IMR-90 (cell line): ENCODE measurements around the gene EXOSC9. TPM values are rescaled to one million over a fixed set of nuclear protein-coding genes. Genes with fewer than 3 reads are reported as not detected.

Experiments used
- ATAC-seq: fragments of 200-7000 bp; cut with Tn5 transposase; 2 replicates; pipeline ENCODE4 v1.9.1; 2020; ENCODE audit warnings: low read depth, mild to moderate bottlenecking, moderate library complexity
- BruUV-seq: library from RNA; stranded (reverse); fragments of 400-500 nt; replicated peaks from 2 replicates; lab custom pipeline; 2021; lab: Mats Ljungman, UMichigan
- CTCF ChIA-PET: fragments of 300-600 bp; formaldehyde crosslinking; extraction: SDS; loops from one replicate; lab custom pipeline; 2021; ENCODE audit warnings: antibody characterized with exemption; lab: Yijun Ruan, JAX
- POLR2A ChIA-PET: fragments of 300-600 bp; sonication (Branson Sonifier 250); formaldehyde crosslinking; loops from one replicate; lab custom pipeline; 2022; ENCODE audit warnings: antibody characterized with exemption; ENCODE audit not compliant: unreplicated experiment; lab: Charles Lee
- DNase-seq: peaks from one replicate; pipeline ENCODE4 v3.0.0; 2013
- H2AFZ ChIP-seq: replicated peaks from 2 replicates; pipeline ENCODE3; 2013; ENCODE audit warnings: low read length, mild to moderate bottlenecking; ENCODE audit not compliant: poor library complexity
- H2AK5ac ChIP-seq: 2 replicates; pipeline ENCODE4 v1.6.1; 2013; ENCODE audit warnings: low read depth, low read length, inconsistent platforms
- H2AK9ac ChIP-seq: replicated peaks from 2 replicates; pipeline ENCODE3; 2013; ENCODE audit warnings: mild to moderate bottlenecking, low read depth, low read length, moderate library complexity; ENCODE audit not compliant: poor library complexity
- H2BK120ac ChIP-seq: 2 replicates; pipeline ENCODE4 v1.6.1; 2013; ENCODE audit warnings: low read depth, low read length, inconsistent platforms
- H2BK15ac ChIP-seq: 3 replicates; pipeline ENCODE4 v1.6.1; 2013; ENCODE audit warnings: low read depth, low read length, inconsistent platforms
- H2BK20ac ChIP-seq: 2 replicates; pipeline ENCODE4 v1.6.1; 2013; ENCODE audit warnings: low read depth, mild to moderate bottlenecking, inconsistent platforms, low read length, moderate library complexity
- H2BK5ac ChIP-seq: 2 replicates; pipeline ENCODE4 v1.6.1; 2013; ENCODE audit warnings: mild to moderate bottlenecking, low read depth, low read length, inconsistent platforms; ENCODE audit not compliant: poor library complexity, severe bottlenecking
- H3K14ac ChIP-seq: replicated peaks from 2 replicates; pipeline ENCODE4 v1.6.1; 2013; ENCODE audit warnings: low read depth, low read length, inconsistent platforms
- H3K18ac ChIP-seq: 2 replicates; pipeline ENCODE4 v1.6.1; 2013; ENCODE audit warnings: low read depth, low read length, control low read depth
- H3K23ac ChIP-seq: 2 replicates; pipeline ENCODE4 v1.6.1; 2013; ENCODE audit warnings: low read depth, low read length, inconsistent platforms
- H3K27ac ChIP-seq: 2 replicates; pipeline ENCODE4 v1.5.1; 2013; ENCODE audit warnings: mild to moderate bottlenecking, control low read depth, low read length; ENCODE audit not compliant: insufficient read depth
- H3K27me3 ChIP-seq: 2 replicates; pipeline ENCODE4 v1.6.1; 2013; ENCODE audit warnings: low read length; ENCODE audit not compliant: control insufficient read depth, insufficient read depth
- H3K36me3 ChIP-seq: 2 replicates; pipeline ENCODE4 v1.6.1; 2013; ENCODE audit warnings: low read length, mixed read lengths; ENCODE audit not compliant: control insufficient read depth, insufficient read depth
- H3K4ac ChIP-seq: 2 replicates; pipeline ENCODE4 v1.6.1; 2013; ENCODE audit warnings: low read depth, low read length, inconsistent platforms
- H3K4me1 ChIP-seq: 2 replicates; pipeline ENCODE4 v1.6.1; 2013; ENCODE audit warnings: low read length, mixed read lengths; ENCODE audit not compliant: control insufficient read depth, insufficient read depth
- H3K4me2 ChIP-seq: 2 replicates; pipeline ENCODE4 v1.6.1; 2013; ENCODE audit warnings: low read depth, mild to moderate bottlenecking, control low read depth, low read length, moderate library complexity
- H3K4me3 ChIP-seq: 2 replicates; pipeline ENCODE4 v1.5.1; 2013; ENCODE audit warnings: low read depth, mild to moderate bottlenecking, control low read depth, low read length, moderate library complexity; ENCODE audit not compliant: insufficient read depth
- H3K56ac ChIP-seq: 2 replicates; pipeline ENCODE4 v1.6.1; 2013; ENCODE audit warnings: low read length, inconsistent platforms; ENCODE audit not compliant: insufficient read depth; ENCODE audit errors: extremely low read depth
- H3K79me1 ChIP-seq, 2 experiments: 2 replicates each; pipeline ENCODE4 v1.6.1; 2013; ENCODE audit warnings: low read length in 2 of 2, inconsistent platforms in 1 of 2, low read depth in 1 of 2
- H3K9ac ChIP-seq: 2 replicates; pipeline ENCODE4 v1.6.1; 2013; ENCODE audit warnings: low read depth, low read length, control low read depth
- H3K9me1 ChIP-seq: 2 replicates; pipeline ENCODE4 v1.6.1; 2013; ENCODE audit warnings: low read length, inconsistent platforms; ENCODE audit not compliant: insufficient read depth
- H3K9me3 ChIP-seq: 2 replicates; pipeline ENCODE4 v1.6.1; 2013; ENCODE audit warnings: low read length; ENCODE audit not compliant: control insufficient read depth, insufficient read depth
- H4K20me1 ChIP-seq: 2 replicates; pipeline ENCODE4 v1.6.1; 2013; ENCODE audit warnings: low read length, inconsistent platforms; ENCODE audit not compliant: insufficient read depth
- H4K5ac ChIP-seq: 2 replicates; pipeline ENCODE4 v1.6.1; 2013; ENCODE audit warnings: mild to moderate bottlenecking, low read depth, low read length, control low read depth
- H4K8ac ChIP-seq, 2 experiments: 2 replicates each; pipeline ENCODE4 v1.6.1; 2013; ENCODE audit warnings: low read depth in 2 of 2, low read length in 2 of 2, control low read depth in 1 of 2, inconsistent platforms in 1 of 2
- H4K91ac ChIP-seq: 2 replicates; pipeline ENCODE4 v1.6.1; 2013; ENCODE audit warnings: low read depth, low read length, inconsistent platforms; ENCODE audit not compliant: insufficient read depth
- BHLHE40 ChIP-seq: fragments of 150-350 bp; IDR thresholded peaks from 2 replicates; pipeline ENCODE4 v1.6.1; 2016; ENCODE audit warnings: mild to moderate bottlenecking, low read depth, low read length
- MAZ ChIP-seq: IDR thresholded peaks from 2 replicates; pipeline ENCODE4 v1.6.1; 2012; ENCODE audit warnings: low read depth, mild to moderate bottlenecking, low read length, improper control_type of control experiment, moderate library complexity, borderline replicate concordance
- MXI1 ChIP-seq: IDR thresholded peaks from 2 replicates; pipeline ENCODE4 v1.6.1; 2012; ENCODE audit warnings: low read depth, mild to moderate bottlenecking, low read length, moderate library complexity, borderline replicate concordance
- POLR2A ChIP-seq: IDR thresholded peaks from 2 replicates; pipeline ENCODE4 v1.6.1; 2012; ENCODE audit warnings: mild to moderate bottlenecking, low read depth, low read length
- RCOR1 ChIP-seq: IDR thresholded peaks from 2 replicates; pipeline ENCODE4 v1.6.1; 2012; ENCODE audit warnings: mild to moderate bottlenecking, low read length, improper control_type of control experiment; ENCODE audit not compliant: insufficient replicate concordance
- WGBS, 2 experiments: methylation state at CpG; one replicate each; pipeline versions ENCODE4 v1.1.5 to v1.1.7; 2013; ENCODE audit warnings: missing lambda C conversion rate in 2 of 2; ENCODE audit not compliant: insufficient read length in 1 of 2; ENCODE audit errors: extremely low coverage in 2 of 2; 5-methylcytosine and 5-hydroxymethylcytosine counted together
- dilution Hi-C: fragments of 300-500 bp; cut with HindIII; formaldehyde crosslinking; loops from one replicate; pipeline ENCODE4 v1.14.3; 2018; ENCODE audit warnings: low sequenced_read_pairs; ENCODE audit not compliant: unreplicated experiment
- in situ Hi-C: fragments of 300-500 bp; cut with MboI; formaldehyde crosslinking; loops from 3 replicates; pipeline ENCODE4 v1.14.3; 2019; ENCODE audit warnings: low sequenced_read_pairs, inconsistent platforms, mixed read lengths
- intact Hi-C: fragments of 100-400 bp; cut with micrococcal nuclease; formaldehyde crosslinking; loops from 2 replicates; pipeline ENCODE4 v1.10.0; 2022
- polyA plus RNA-seq, 3 experiments: library from polyadenylated mRNA; depleted of rRNA; stranded (reverse); fragments of >200 nt; gene quantifications; 2 replicates each; pipeline ENCODE4 v1.2.3, GENCODE V29; 2012; ENCODE audit warnings: low replicate concordance in 1 of 3
- total RNA-seq: library from RNA; depleted of rRNA; stranded (reverse); fragments of >200 nt; gene quantifications from 2 replicates; pipeline ENCODE4 v1.2.3, GENCODE V29; 2012
- TF ChIP-seq, protein P1 (sequence below): fragments of 150-350 bp; IDR thresholded peaks from 2 replicates; pipeline ENCODE4 v1.6.1; 2016; ENCODE audit warnings: low read depth, mild to moderate bottlenecking, low read length, moderate library complexity, borderline replicate concordance

Gene EXOSC9
- total and polyA plus RNA-seq, 2 of the 4 experiments (the other 2 are of a cell fraction), result 34.7 to 47.5 TPM

DNA sequence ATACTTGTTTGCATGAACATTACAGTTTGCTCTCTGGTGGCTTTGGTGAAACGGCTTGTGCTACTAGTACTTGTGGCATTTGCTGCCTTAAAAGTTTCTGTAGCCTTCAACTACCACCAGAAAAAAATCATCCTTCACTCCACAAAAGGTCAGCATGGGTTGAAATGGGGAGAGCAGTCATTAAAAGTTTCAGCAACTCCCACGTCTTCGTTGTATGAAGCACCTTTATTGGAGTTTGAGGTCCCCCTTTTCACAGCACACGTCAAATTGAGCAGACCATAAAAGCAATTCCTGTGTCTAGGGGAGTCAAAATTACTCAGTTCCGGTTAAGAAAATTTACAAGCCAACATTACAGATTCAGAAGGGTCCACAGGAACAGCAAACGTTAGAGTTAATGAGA, 45.5 kb downstream of the EXOSC9 start:
- Histone ChIP-seq H4K5ac (no peak overlapping the region), H3K4me1 (no peaks in the 10 kb centered on the region), H3K9me1 (no peaks in the 10 kb centered on the region), H2BK15ac (no peak overlapping the region), H3K27me3 (no peaks in the 10 kb centered on the region), H3K18ac (no peak overlapping the region), H2BK5ac (no peak overlapping the region), H3K4me3 (no peak overlapping the region), H4K20me1 (no peaks in the 10 kb centered on the region), H2AK9ac (no peak overlapping the region), H3K9me3 (no peaks in the 10 kb centered on the region), H3K23ac (no peak overlapping the region), H3K4ac (no peak overlapping the region), H4K8ac (no peak overlapping the region), H3K36me3 (peaks cover 9% of the 10 kb centered on the region), H3K9ac (no peak overlapping the region), H3K56ac (no peak overlapping the region), H2BK20ac (no peak overlapping the region), H3K79me1 (no peaks in the 10 kb centered on the region; a peak in 1 of 4 replicates), H2AK5ac (no peak overlapping the region), H2AFZ (no peak overlapping the region), H2BK120ac (no peak overlapping the region), H3K14ac (no peak overlapping the region), H3K4me2 (no peak overlapping the region), H4K91ac (no peak overlapping the region), H3K27ac (no peak overlapping the region)
- dilution Hi-C loops, result no loop called here
- ChIA-PET POLR2A (no interaction called here), CTCF (no interaction called here)
- no CpG with 5 or more reads among the region's 6 CpGs for WGBS, 2 experiments
- TF ChIP-seq, protein P1, sequence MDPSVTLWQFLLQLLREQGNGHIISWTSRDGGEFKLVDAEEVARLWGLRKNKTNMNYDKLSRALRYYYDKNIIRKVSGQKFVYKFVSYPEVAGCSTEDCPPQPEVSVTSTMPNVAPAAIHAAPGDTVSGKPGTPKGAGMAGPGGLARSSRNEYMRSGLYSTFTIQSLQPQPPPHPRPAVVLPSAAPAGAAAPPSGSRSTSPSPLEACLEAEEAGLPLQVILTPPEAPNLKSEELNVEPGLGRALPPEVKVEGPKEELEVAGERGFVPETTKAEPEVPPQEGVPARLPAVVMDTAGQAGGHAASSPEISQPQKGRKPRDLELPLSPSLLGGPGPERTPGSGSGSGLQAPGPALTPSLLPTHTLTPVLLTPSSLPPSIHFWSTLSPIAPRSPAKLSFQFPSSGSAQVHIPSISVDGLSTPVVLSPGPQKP, result no peak
- TF ChIP-seq MXI1 (no peak), POLR2A (no peak), BHLHE40 (no peak), RCOR1 (no peak), MAZ (no peak)
- no TSS peak for BruUV-seq
- no peak for ATAC-seq
- no peak for DNase-seq
- in situ Hi-C loops, result no loop called here
- intact Hi-C loops, result no loop called here
